DND-41 (cell line): ENCODE measurements around the gene TMEM135.

ENCODE experiments used
- EZH2 ChIP-seq: IDR thresholded peaks from 3 replicates; pipeline ENCODE4 v1.6.1; 2012; ENCODE audit warnings: borderline replicate concordance, low read depth, mild to moderate bottlenecking, moderate library complexity, low read length, inconsistent platforms; ENCODE audit not compliant: severe bottlenecking
- TF ChIP-seq, protein P1 (sequence below): IDR thresholded peaks from 2 replicates; pipeline ENCODE4 v1.5.1; 2012; ENCODE audit warnings: borderline replicate concordance, low read length, moderate library complexity, mild to moderate bottlenecking; ENCODE audit not compliant: poor library complexity, severe bottlenecking; ENCODE audit errors: extremely low read depth

DNA sequence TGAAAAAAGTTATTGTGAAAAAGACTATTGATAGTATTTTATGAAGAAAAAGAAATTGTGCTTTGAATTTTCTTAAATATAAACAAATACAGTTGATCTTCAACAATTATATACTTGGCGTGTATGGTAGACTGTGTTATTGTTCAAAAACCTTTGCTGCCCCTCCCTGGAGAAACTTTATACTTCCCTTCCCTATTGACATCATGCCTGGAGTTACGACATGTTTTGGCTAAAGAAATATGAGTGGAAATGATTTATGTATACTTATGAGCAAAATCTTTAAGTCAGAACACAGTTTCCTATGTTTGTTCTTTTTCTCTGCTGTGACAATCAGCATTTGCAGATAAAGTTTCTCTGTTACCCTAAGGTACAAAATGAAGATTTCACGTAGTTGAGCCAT is 243.8 kb downstream of the TMEM135 start:
- TF ChIP-seq, protein P1, sequence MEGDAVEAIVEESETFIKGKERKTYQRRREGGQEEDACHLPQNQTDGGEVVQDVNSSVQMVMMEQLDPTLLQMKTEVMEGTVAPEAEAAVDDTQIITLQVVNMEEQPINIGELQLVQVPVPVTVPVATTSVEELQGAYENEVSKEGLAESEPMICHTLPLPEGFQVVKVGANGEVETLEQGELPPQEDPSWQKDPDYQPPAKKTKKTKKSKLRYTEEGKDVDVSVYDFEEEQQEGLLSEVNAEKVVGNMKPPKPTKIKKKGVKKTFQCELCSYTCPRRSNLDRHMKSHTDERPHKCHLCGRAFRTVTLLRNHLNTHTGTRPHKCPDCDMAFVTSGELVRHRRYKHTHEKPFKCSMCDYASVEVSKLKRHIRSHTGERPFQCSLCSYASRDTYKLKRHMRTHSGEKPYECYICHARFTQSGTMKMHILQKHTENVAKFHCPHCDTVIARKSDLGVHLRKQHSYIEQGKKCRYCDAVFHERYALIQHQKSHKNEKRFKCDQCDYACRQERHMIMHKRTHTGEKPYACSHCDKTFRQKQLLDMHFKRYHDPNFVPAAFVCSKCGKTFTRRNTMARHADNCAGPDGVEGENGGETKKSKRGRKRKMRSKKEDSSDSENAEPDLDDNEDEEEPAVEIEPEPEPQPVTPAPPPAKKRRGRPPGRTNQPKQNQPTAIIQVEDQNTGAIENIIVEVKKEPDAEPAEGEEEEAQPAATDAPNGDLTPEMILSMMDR = peak; percentile 5
- no peak for TF ChIP-seq EZH2
